ENCODE results near the gene KLHDC8A.
A peak's percentile ranks its signal among the peaks of the same experiment; 100 is the strongest.

KLHDC8A gene

GRCh38 chr1:205343431-205344065, 13.2 kb downstream of the KLHDC8A start:
- DNase-seq, result no peak

GRCh38 chr1:205342986-205343385, 13.7 kb downstream of the KLHDC8A start:
- no peak for DNase-seq

- no peak for DNase-seq
Observed at GRCh38 chr1:205340676-205341075, 16.0 kb downstream of the KLHDC8A start.

GRCh38 chr1:205339717-205340116, 17.0 kb downstream of the KLHDC8A start:
- no peak for DNase-seq

GRCh38 chr1:205339197-205339702, 17.5 kb downstream of the KLHDC8A start:
- no peak for DNase-seq

- DNase-seq, result no peak
Observed at GRCh38 chr1:205338011-205338410, 18.7 kb downstream of the KLHDC8A start.

- no peak for DNase-seq
Observed at GRCh38 chr1:205337481-205337880, 19.2 kb downstream of the KLHDC8A start.

GRCh38 chr1:205335692-205336091, 21.0 kb downstream of the KLHDC8A start:
- peak; percentile 75 for DNase-seq

GRCh38 chr1:205332015-205332791, 24.5 kb downstream of the KLHDC8A start:
- DNase-seq, result no peak

GRCh38 chr1:205330150-205330549, 26.6 kb downstream of the KLHDC8A start:
- DNase-seq, result no peak

GRCh38 chr1:205329719-205330118, 27.0 kb downstream of the KLHDC8A start:
- DNase-seq, result no peak

GRCh38 chr1:205328476-205328875, 28.2 kb downstream of the KLHDC8A start:
- DNase-seq, result no peak

- no peak for DNase-seq
Observed at GRCh38 chr1:205326812-205327466, 29.8 kb downstream of the KLHDC8A start.

- DNase-seq, result peak; percentile 56
Observed at GRCh38 chr1:205325334-205325884, 31.3 kb downstream of the KLHDC8A start.

- no peak for DNase-seq
Observed at GRCh38 chr1:205324781-205325180, 31.9 kb downstream of the KLHDC8A start.

GRCh38 chr1:205323794-205324193, 32.9 kb downstream of the KLHDC8A start:
- no peak for DNase-seq

- no peak for DNase-seq
Observed at GRCh38 chr1:205321959-205322283, 34.8 kb downstream of the KLHDC8A start.

- peak; percentile 85 for DNase-seq
Observed at GRCh38 chr1:205321162-205321958, 35.4 kb downstream of the KLHDC8A start, which contains the start of gene NUAK2. NUAK2 (minus strand) TSS chr1:205321745; CDS start chr1:205321628, 117 bp downstream.

- DNase-seq, result no peak
Observed at GRCh38 chr1:205319081-205320018, 37.4 kb downstream of the KLHDC8A start.

- no peak for DNase-seq
Observed at GRCh38 chr1:205318231-205318991, 38.3 kb downstream of the KLHDC8A start.
